Inferior parietal cortex (tissue), 1 donor: ENCODE results near the gene C14orf132.
A peak's percentile ranks its signal among the peaks of the same experiment; 100 is the strongest.

Experiments used
- DNase-seq: peaks from one replicate; pipeline ENCODE4 v3.0.0-alpha.2; 2016; ENCODE audit errors: extremely low spot score

C14orf132 gene

GRCh38 chr14:96098309-96098998, 59.3 kb downstream of the C14orf132 start:
- peak; percentile 80 for DNase-seq

- no peak for DNase-seq
These were observed 59.8 kb downstream of the C14orf132 start for GRCh38 chr14:96098999-96099335.

- DNase-seq = peak; percentile 88
These were observed 61.3 kb downstream of the C14orf132 start for GRCh38 chr14:96100161-96101064.

GRCh38 chr14:96102081-96102856, 63.1 kb downstream of the C14orf132 start:
- no peak for DNase-seq

DNA sequence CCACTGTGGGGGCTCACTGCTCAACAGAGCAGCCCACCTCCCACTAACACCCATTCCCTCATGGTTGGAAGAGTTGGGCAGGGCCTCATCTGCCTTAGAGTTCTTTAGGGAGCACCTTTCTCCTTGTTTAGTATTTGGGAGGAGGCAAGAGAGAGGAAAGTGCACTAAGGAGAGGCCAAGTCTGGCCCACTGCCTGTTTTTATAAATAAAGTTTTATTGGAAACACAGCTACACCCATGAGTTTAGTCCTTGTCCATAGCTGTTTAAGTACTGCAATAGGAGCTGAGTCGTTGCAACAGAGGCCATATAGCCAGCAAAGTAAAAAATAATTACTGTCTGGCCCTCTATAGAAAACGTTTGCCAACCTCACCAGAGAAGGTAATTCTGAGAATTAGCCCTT, 63.9 kb downstream of the C14orf132 start:
- no peak for DNase-seq

- DNase-seq = no peak
These were observed 64.6 kb downstream of the C14orf132 start for GRCh38 chr14:96103560-96104460.

- DNase-seq = no peak
These were observed 65.4 kb downstream of the C14orf132 start for GRCh38 chr14:96104469-96105057.

GRCh38 chr14:96105089-96105925, 66.1 kb downstream of the C14orf132 start:
- no peak for DNase-seq

DNA sequence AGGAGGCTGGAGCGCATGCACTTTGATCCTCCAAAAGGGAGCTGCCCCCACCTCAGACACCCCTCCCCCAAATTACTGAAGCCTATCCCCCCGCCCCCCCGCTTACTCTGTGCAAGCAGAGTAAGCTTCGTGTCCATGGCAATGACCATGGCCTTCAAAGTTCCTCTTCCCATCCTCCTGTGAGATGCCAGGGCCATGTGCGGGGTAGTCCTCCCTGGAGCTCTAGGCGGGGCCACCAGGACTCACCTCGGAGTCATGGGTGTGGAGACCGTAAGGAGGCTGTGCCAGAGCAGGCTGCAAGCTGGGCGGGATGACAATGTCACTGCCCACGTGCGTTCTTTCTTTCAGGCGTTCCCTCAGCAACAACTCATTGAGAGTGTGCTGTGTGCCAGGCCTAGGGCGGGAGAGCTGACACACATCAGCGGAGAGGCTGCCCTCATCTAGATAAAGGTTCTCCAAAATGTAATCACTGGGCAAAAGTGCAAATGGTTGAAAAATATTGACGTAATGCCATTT, 66.8 kb downstream of the C14orf132 start:
- no peak for DNase-seq

DNA sequence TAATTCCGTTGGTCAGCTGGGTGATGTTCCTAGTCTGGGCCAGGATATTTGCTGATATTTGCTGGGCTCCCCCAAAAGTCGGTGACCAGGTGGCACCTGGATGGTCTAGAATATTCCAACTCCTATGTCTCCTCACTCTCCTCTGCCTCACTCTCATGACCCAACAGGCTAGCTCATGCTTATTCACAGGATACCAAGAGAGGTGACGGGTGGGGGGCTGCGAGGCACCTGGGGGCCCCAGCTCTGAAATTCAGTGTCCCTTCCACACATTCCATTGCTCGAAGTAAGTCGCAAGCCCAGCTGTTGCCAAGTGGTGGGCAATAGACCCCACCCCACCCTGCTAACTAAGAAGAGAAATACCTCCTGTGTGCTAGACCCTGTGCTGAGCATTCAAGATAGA, 67.7 kb downstream of the C14orf132 start:
- no peak for DNase-seq

DNA sequence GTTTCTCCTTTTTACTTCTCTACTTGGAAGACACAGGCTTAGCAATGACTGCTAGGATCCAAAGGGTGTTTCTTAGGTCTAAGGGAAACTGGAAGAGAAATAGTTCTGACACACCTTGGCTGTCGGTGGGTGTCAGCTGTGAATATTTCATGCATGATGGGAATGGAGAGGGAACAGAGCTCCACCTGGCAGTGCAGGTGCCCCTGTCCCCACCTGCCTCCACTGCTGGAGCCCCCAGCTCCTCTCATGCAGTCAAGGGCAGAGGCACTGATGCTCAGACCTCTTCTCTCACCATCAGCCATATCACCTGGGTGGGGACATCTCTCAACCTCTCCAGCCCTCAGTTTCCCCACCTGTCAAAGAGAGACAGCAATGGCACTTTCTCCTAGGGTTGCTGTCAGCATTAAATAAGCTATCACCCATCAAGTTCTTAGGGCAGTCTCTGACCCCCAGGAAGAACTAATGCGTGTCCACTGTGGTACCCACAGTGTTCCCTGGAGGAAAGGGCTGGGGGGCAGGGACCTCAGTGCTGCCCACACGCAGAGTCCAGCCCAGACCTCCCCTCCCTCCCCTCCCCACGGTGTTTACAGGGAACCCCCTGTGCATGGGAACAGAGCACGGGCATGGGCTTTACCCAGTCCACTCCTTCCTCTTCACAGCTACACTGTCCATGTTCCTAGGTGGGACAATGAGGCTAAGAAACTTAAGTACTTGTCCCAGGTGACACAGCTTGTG, 69.1 kb downstream of the C14orf132 start:
- DNase-seq = no peak

- no peak for DNase-seq
These were observed 69.7 kb downstream of the C14orf132 start for GRCh38 chr14:96108911-96109310.

- no peak for DNase-seq
These were observed 70.6 kb downstream of the C14orf132 start for GRCh38 chr14:96109596-96110355.

DNA sequence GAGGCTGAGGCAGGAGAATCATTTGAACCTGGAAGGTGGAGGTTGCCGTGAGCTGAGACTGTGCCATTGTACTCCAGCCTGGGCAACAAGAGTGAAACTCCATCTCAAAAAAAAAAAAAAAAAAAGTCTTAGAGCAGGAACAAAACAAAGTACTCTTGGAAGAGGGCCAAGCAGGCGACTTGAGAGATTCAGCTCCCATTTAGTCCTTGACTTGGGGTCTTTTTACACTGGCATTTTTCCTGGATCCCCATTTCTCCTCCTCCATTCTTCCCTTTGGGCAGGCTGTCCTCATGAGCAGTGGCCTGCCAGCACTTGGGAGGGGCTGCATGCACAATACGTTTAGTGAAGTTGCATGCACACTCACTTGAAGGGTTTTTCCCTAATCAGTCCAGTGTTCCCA, 72.9 kb downstream of the C14orf132 start:
- no peak for DNase-seq

DNA sequence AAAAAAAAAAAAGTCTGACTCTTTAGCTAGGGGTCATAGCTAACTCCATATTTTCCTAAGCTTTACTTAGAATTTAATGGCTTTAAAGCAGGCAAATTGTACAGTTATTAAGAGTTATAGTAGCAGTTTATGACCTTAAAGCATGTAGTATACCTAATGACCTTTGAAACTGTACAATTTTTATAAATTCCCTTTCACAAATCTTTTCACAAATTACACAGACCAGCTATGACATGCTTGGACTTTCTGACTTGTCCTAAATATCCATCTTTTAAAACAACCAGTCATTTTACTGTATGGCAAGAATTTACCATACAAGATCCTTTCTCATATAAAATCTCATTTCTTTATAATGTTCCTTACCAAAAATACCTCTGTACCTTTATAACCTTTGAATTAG, 74.8 kb downstream of the C14orf132 start:
- DNase-seq = no peak

DNA sequence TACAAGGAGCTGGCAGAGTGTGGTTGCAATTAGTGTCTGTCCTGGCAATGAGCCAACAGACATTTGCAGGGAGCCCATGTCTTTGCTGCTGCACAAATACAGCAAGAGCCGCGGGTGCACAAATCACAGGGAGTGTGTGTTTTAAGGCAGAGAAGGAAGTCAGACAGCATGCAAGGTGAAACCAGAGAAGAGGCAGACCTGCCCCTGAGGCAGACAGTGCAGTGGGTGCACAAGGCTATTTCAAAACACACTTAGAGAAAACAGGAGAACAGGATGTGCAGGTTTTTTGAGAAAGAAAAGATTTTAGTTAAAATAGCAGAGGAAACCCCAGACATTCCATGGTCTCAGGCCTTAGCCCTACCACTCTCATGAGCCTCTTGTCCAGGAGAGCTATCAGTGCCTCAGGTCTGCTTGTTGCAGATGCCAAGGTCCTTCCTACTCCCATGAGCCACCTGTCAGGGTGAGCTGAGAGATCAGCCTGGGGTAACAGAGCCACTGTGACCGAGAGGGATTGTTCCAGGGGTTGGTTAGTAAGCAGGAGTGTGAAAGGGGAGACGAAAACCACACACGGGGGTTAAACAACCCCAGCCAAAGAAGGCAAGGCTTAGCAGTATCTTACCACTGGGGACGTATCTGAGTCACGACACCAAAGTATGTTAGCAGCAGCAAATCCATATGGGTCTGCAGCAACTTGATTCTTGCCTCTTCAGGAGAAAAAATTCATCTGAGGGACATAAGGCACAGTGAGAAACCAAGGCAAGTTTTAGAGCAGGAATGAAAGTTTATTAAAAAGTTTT, 78.1 kb downstream of the C14orf132 start:
- no peak for DNase-seq

GRCh38 chr14:96117960-96118359, 78.8 kb downstream of the C14orf132 start:
- no peak for DNase-seq

DNA sequence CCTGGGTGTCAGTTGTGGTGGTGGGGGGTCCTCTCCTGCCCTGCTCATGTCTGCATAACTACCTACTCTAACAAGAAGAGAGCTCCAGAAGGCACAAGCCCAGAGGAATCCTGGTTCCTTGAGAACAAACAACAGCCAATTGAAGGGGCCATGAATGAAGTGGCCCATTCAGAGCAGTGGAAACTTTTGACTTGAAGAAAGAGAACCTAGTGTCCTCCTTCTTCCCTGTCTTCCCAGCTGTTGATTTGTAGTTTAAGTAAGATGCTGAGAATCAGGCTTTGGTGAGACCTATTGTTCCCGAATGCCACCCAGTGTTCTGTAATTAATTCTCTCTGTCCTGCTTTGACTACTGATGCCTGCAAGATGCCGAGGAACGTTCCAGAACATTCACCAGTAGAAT, 79.2 kb downstream of the C14orf132 start:
- no peak for DNase-seq
